NB4 (cell line): ENCODE data around the gene DOCK3.
"Not testable (repeated sequence)": the region's sequence is repeated elsewhere in the genome, so short reads cannot be mapped to it uniquely, and the experiment has no call there.

Experiments
- DNase-seq: peaks from one replicate; pipeline ENCODE4 v3.0.0; 2010; ENCODE audit warnings: low read depth
- H3K4me3 ChIP-seq: one replicate; pipeline ENCODE4 v1.5.1; 2011; ENCODE audit warnings: mild to moderate bottlenecking, low read depth, low read length, moderate library complexity
- CTCF ChIP-seq: IDR thresholded peaks from one replicate; pipeline ENCODE4 v1.5.1; 2012; ENCODE audit warnings: low read depth, low read length
- MAX ChIP-seq: IDR thresholded peaks from 2 replicates; pipeline ENCODE4 v1.6.1; 2011; ENCODE audit warnings: low read depth, low read length
- MYC ChIP-seq: IDR thresholded peaks from 2 replicates; pipeline ENCODE4 v1.6.1; 2011; ENCODE audit warnings: low read depth, low read length
- POLR2A ChIP-seq: IDR thresholded peaks from 2 replicates; pipeline ENCODE4 v1.6.1; 2011; ENCODE audit warnings: mild to moderate bottlenecking; ENCODE audit not compliant: insufficient read length; ENCODE audit errors: extremely low read depth

DOCK3 gene

GRCh38 chr3:51361746-51362145 lies 687.0 kb downstream of the DOCK3 start:
- no peak for DNase-seq
- no peak overlapping the region for H3K4me3 ChIP-seq
- TF ChIP-seq CTCF, result no peak
- no peak for TF ChIP-seq MYC
- TF ChIP-seq POLR2A, result no peak
- no peak for TF ChIP-seq MAX

DNA sequence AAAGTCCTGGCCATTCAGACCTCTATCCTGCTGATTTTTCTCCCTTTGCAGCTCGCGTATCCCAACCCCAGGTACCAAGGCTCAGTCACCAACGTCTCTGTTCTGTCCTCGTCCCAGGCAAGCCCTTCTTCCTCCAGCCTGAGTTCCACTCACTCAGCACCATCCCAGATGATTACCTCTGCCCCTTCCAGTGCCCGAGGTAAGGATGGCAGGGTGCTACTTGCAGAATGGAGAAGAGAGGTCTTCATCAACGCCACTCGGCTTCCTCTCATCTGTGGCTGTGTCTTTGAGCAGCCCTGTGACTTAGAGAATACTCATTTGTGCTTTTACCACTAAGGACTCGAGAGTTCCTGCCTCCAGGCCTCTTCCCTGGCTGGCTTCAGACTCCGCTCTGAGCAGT lies 687.7 kb downstream of the DOCK3 start:
- H3K4me3 ChIP-seq, result no peak overlapping the region
- no peak for TF ChIP-seq POLR2A
- no peak for TF ChIP-seq CTCF
- TF ChIP-seq MYC, result no peak
- TF ChIP-seq MAX, result no peak
- no peak for DNase-seq

DNA sequence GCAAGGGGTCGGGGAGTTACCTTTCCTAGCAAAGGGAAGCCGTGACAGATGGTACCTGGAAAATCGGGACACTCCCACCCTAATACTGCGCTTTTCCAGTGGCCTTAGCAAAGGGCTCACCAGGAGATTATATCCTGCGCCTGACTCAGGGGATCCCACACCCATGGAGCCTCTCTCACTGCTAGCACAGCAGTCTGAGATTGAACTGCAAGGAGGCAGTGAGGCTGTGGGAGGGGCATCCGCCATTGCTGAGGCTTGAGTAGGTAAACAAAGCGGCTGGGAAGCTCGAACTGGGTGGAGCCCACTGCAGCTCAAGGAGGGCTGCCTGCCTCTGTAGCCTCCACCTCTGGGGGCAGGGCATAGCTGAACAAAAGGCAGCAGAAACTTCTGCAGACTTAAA lies 693.5 kb downstream of the DOCK3 start:
- not testable (repeated sequence) for DNase-seq, H3K4me3 ChIP-seq

DNA sequence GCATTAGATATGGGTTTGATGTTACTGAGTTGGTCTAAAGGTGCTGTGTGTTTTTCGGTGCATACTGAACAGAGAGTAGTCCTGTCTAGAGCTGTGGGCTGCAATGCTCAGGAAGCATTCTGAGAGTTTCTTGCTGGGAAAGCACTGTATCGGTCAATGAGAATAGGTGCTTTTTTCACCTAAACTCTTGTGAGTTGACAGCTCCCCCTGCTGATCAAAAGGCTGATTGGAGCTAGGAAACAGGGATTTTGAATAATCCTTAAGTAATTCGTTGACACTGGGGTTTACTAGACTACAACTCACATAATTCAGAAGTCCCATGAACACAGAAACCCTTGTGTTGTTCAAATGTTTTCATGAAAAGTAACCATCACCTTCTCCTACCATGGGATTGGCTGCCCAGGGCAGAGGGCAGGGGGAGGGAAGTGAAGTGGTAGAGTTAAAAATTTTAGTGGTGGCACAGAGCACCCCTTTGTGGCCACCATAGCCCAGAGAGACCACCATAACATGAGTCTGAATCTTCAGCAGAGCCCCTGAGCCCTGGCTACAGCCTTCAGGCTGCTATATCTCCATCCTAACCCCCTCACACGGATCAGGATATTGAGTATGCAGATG lies 697.3 kb downstream of the DOCK3 start:
- TF ChIP-seq CTCF, result peak; percentile 68
- TF ChIP-seq MAX, result no peak
- no peak overlapping the region for H3K4me3 ChIP-seq
- peak; percentile 74 for DNase-seq

GRCh38 chr3:51373658-51374421 lies 699.1 kb downstream of the DOCK3 start:
- TF ChIP-seq POLR2A (no peak), MYC (no peak), MAX (no peak), CTCF (no peak)
- H3K4me3 ChIP-seq, result no peak overlapping the region
- no peak for DNase-seq

GRCh38 chr3:51374456-51374855 lies 699.7 kb downstream of the DOCK3 start:
- DNase-seq, result no peak
- no peak for TF ChIP-seq POLR2A
- no peak for TF ChIP-seq MYC
- no peak for TF ChIP-seq CTCF
- no peak for TF ChIP-seq MAX
- no peak overlapping the region for H3K4me3 ChIP-seq
